ENCODE measurements around the gene CDPF1.

Gene CDPF1

DNA sequence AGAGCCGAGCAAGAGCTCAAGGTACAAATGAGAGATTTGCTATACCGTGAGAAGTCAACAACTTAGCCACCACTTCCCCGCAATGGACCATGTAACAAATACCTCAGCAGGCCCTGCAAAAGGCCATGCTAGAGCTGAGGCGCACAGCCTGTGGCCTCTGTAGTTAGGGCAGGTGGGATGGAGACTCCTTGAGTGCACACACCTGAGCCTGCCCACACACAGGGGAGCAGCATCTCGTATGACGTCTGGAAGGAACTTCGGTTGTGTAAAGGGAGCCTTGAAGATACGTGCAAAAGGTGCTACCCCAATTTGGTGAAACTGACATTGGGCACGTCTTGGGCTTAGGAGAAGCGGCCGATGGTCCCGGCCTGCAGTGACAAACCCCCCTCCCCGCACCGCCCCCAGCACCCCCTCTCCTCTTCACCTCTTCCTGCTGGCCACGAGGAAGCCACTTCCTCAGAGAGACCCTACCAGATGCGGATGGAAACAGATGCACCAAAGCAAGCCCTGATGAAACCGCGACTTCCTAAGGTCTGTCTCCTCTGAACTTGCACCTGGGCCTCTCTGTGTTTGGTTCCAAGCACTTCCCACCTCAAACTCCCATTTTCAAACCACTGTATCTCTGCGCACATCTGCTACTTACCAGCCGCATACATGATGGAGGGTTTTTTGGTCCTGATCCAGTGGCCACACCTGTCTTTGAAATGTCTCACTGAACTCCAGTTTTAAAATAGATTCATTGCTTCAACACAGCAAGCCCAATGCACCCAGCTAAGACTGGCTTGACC lies 10.6 kb downstream of the CDPF1 start:
- Histone ChIP-seq H3K4me1 (ENCODE audit: control insufficient read depth, insufficient read depth, low read length, poor library complexity, severe bottlenecking) (no peaks in the 10 kb centered on the region), H3K27ac (ENCODE audit: low read depth, low read length, severe bottlenecking) (no peak overlapping the region), H3K9me3 (ENCODE audit: control insufficient read depth, low read length) (no peaks in the 10 kb centered on the region), H3K36me3 (ENCODE audit: control insufficient read depth, insufficient read depth, low read length) (no peaks in the 10 kb centered on the region), H3K4me3 (ENCODE audit: extremely low read depth, insufficient read depth, low read length, poor library complexity, severe bottlenecking) (no peak overlapping the region)
- 94 to 96% methylated on average over 12 to 14 of the region's 20 CpGs for WGBS, 2 experiments (ENCODE audit: insufficient coverage in 2 of 2)

DNA sequence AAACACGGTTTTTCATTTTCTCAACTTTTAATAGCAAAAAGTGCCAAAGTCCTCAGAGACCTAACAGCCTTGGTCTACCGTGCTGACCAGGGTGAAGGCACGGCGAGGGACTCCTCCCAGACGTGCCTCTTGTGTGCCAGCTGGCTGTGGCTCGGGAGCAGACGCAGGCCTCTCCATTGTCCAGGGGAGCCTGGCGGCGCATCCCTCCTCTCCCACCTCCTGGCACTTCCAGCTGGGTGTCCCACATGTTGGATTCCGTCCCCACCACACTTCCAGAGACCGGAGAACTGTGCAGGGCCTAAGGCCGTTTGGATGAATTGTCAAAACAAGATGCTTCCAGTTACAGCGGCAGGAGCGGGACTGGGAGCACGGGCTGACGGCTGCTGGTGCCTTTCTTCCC lies 11.6 kb downstream of the CDPF1 start:
- 93 to 94% methylated on average over 16 of the region's 16 CpGs for WGBS, 2 experiments (ENCODE audit: insufficient coverage in 2 of 2)
- H3K36me3 ChIP-seq (ENCODE audit: control insufficient read depth, insufficient read depth, low read length): no peaks in the 10 kb centered on the region

DNA sequence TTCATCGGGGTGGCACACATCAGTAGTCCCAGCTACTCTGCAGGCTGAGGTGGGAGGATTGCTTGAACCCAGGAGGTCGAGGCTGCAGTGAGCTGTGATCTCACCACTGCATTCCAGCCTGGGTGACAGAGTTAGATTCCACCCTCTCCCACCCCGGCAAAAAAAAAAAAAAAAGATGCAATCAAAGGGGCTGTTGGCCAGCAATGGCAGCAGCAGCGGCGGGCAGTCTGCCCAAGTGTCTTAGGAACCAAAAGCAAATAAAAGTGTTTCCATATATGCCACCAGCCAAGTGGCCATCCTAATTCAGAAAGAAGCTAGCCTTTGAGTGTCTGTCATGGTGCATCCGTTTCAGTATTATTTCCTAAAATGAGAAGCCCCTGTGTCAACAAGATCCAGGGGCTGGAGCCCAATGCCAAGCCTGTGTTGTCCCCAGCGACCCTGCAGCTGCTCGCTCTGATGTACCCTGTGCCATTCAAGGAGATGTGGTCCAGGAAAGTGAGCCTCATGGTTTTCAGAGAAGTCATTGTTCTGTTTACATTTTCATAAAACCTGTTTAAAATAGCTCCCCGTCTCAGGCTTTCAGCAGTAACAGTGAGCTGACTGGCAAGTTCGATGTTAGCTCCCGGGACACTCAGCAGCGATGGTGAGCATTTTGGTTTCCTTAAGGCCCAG lies 12.5 kb downstream of the CDPF1 start:
- WGBS, 2 experiments (ENCODE audit: insufficient coverage in 2 of 2): 92 to 95% methylated on average over 9 to 11 of the region's 12 CpGs
- no peaks in the 10 kb centered on the region for H3K36me3 ChIP-seq (ENCODE audit: control insufficient read depth, insufficient read depth, low read length)
- no peaks in the 10 kb centered on the region for H3K4me1 ChIP-seq (ENCODE audit: control insufficient read depth, insufficient read depth, low read length, poor library complexity, severe bottlenecking)

More for the DNA sequence above, 11.6 kb downstream of the CDPF1 start:
- H3K4me3 ChIP-seq (ENCODE audit: extremely low read depth, insufficient read depth, low read length, poor library complexity, severe bottlenecking): no peak overlapping the region
- no peaks in the 10 kb centered on the region for H3K9me3 ChIP-seq (ENCODE audit: control insufficient read depth, low read length)
- H3K27ac ChIP-seq (ENCODE audit: low read depth, low read length, severe bottlenecking): no peak overlapping the region
- H3K4me1 ChIP-seq (ENCODE audit: control insufficient read depth, insufficient read depth, low read length, poor library complexity, severe bottlenecking): no peaks in the 10 kb centered on the region

DNA sequence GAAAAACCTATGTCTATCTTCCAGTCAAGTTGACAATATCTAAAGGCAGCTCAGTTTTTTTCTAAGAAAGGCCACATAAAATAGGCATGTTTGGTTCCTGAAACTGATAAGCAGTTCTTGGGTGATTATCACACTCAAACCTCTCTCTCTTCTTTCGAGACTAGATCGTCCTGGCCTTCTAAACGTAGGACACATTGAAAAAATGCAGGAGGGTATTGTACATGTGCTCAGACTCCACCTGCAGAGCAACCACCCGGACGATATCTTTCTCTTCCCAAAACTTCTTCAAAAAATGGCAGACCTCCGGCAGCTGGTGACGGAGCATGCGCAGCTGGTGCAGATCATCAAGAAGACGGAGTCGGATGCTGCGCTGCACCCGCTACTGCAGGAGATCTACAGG lies 15.1 kb downstream of the CDPF1 start:
- Histone ChIP-seq H3K4me1 (ENCODE audit: control insufficient read depth, insufficient read depth, low read length, poor library complexity, severe bottlenecking) (peaks cover under 1% of the 10 kb centered on the region), H3K36me3 (ENCODE audit: control insufficient read depth, insufficient read depth, low read length) (no peaks in the 10 kb centered on the region)
- 87 to 96% methylated on average over 7 to 8 of the region's 12 CpGs for WGBS, 2 experiments (ENCODE audit: insufficient coverage in 2 of 2)

More for the DNA sequence above, 12.5 kb downstream of the CDPF1 start:
- Histone ChIP-seq H3K4me3 (ENCODE audit: extremely low read depth, insufficient read depth, low read length, poor library complexity, severe bottlenecking) (no peak overlapping the region), H3K9me3 (ENCODE audit: control insufficient read depth, low read length) (no peaks in the 10 kb centered on the region), H3K27ac (ENCODE audit: low read depth, low read length, severe bottlenecking) (no peak overlapping the region)

DNA sequence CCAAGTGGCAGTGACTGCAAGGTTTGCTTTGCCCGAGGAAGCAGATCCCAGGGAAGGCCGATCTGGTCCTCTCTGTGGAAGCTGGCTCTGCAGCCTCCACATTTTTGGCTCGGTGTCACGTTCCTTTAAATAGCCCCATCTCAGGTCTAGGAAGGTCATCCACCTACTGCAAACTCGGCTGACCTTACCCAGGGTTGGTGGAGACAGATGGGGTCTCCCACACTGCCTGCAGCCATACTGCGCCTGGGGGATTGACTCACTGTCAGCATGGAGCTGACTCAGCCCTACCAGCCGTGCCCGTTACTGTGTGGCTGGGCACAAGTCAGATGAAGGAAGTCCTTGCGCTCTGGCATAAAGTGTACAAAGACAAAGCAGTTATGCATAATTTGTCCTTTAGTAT lies 16.9 kb downstream of the CDPF1 start:
- no peak overlapping the region for H3K27ac ChIP-seq (ENCODE audit: low read depth, low read length, severe bottlenecking)
- peaks cover 5% of the 10 kb centered on the region for H3K4me1 ChIP-seq (ENCODE audit: control insufficient read depth, insufficient read depth, low read length, poor library complexity, severe bottlenecking)
- H3K36me3 ChIP-seq (ENCODE audit: control insufficient read depth, insufficient read depth, low read length): no peaks in the 10 kb centered on the region
- H3K4me3 ChIP-seq (ENCODE audit: extremely low read depth, insufficient read depth, low read length, poor library complexity, severe bottlenecking): no peak overlapping the region
- WGBS, 2 experiments (ENCODE audit: insufficient coverage in 2 of 2): 81 to 86% methylated on average over 9 of the region's 9 CpGs
- no peaks in the 10 kb centered on the region for H3K9me3 ChIP-seq (ENCODE audit: control insufficient read depth, low read length)

More for the DNA sequence above, 15.1 kb downstream of the CDPF1 start:
- no peak overlapping the region for H3K4me3 ChIP-seq (ENCODE audit: extremely low read depth, insufficient read depth, low read length, poor library complexity, severe bottlenecking)
- no peak overlapping the region for H3K27ac ChIP-seq (ENCODE audit: low read depth, low read length, severe bottlenecking)
- H3K9me3 ChIP-seq (ENCODE audit: control insufficient read depth, low read length): no peaks in the 10 kb centered on the region

DNA sequence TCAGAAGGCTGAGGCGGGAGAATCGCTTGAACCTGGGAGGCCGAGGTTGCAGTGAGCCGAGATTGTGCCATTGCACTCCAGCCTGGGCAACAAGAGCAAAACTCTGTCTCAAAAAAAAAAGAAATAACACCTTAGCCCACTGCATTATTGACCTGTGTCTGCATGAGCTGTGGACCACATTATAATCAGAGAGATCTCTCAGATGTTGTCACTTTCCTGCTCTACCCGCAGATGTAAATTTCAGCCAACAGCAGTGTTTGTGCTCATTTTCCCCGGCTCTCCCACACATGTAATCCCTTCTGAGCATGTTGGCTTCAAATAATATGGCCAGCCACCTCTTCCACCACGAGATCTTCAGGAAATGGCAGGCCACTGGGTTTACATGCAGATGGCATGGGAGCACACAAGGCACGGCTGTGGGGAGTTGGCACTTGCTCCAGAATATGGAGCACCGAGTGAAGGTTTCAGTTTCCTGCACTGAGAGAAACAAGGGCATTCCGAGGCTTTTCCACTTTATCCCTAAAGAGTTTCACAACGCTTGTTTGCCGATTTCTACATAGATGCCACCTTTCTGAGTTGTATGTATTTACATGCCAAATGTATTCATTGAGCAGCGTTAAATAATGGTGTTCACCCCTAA lies 19.7 kb downstream of the CDPF1 start:
- no peaks in the 10 kb centered on the region for H3K36me3 ChIP-seq (ENCODE audit: control insufficient read depth, insufficient read depth, low read length)
- no peak overlapping the region for H3K4me3 ChIP-seq (ENCODE audit: extremely low read depth, insufficient read depth, low read length, poor library complexity, severe bottlenecking)
- 88 to 95% methylated on average over 11 of the region's 13 CpGs for WGBS, 2 experiments (ENCODE audit: insufficient coverage in 2 of 2)
- H3K9me3 ChIP-seq (ENCODE audit: control insufficient read depth, low read length): no peaks in the 10 kb centered on the region
- peaks cover 5% of the 10 kb centered on the region for H3K4me1 ChIP-seq (ENCODE audit: control insufficient read depth, insufficient read depth, low read length, poor library complexity, severe bottlenecking)
- H3K27ac ChIP-seq (ENCODE audit: low read depth, low read length, severe bottlenecking): no peak overlapping the region

DNA sequence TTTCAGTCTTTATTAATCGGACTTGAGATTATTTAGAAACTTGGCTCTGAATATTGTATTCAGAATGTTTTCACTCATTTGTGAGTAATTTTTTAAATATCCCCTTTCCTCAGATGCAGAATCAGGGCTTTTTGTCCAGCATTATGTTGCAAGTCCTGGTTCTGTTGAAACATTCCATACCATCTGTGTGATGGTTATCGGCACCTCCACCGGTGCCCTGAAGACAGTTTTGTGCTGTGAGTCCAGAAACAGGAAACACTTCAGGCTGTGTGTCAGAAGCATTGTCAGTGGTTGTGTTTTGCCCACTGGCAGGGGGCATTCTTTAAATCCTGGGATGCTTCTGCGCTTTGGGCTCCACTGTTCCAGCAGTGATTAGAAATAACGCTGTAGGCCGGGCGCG lies 20.4 kb downstream of the CDPF1 start:
- Histone ChIP-seq H3K27ac (ENCODE audit: low read depth, low read length, severe bottlenecking) (no peak overlapping the region), H3K4me3 (ENCODE audit: extremely low read depth, insufficient read depth, low read length, poor library complexity, severe bottlenecking) (no peak overlapping the region), H3K36me3 (ENCODE audit: control insufficient read depth, insufficient read depth, low read length) (no peaks in the 10 kb centered on the region), H3K4me1 (ENCODE audit: control insufficient read depth, insufficient read depth, low read length, poor library complexity, severe bottlenecking) (peaks cover 5% of the 10 kb centered on the region), H3K9me3 (ENCODE audit: control insufficient read depth, low read length) (no peaks in the 10 kb centered on the region)
- WGBS, 2 experiments (ENCODE audit: insufficient coverage in 2 of 2): 98% methylated on average over 4 to 7 of the region's 8 CpGs

DNA sequence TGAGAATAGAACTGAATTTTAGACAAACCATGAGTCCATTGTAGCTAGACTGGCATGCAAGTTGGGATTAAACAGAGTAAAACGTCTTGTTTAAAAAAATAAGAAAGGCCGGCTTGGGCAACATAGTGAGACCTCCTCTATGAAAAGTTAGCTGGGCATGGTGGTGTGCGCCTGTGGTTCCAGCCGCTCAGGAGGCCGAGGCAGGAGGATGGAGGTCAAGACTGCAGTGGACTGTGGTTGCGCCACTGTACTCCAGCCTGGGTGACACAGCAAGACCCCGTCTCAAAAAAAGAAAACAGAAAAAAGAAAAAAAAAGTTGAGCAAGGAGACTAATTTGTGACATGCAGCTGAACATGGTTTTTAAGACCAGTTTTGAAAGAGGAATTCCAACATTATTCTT lies 23.5 kb downstream of the CDPF1 start:
- no peak overlapping the region for H3K4me3 ChIP-seq (ENCODE audit: extremely low read depth, insufficient read depth, low read length, poor library complexity, severe bottlenecking)
- H3K9me3 ChIP-seq (ENCODE audit: control insufficient read depth, low read length): no peaks in the 10 kb centered on the region
- no peaks in the 10 kb centered on the region for H3K36me3 ChIP-seq (ENCODE audit: control insufficient read depth, insufficient read depth, low read length)
- peaks cover 5% of the 10 kb centered on the region for H3K4me1 ChIP-seq (ENCODE audit: control insufficient read depth, insufficient read depth, low read length, poor library complexity, severe bottlenecking)
- H3K27ac ChIP-seq (ENCODE audit: low read depth, low read length, severe bottlenecking): no peak overlapping the region
- WGBS, 2 experiments (ENCODE audit: insufficient coverage in 2 of 2): 96% methylated on average over 7 of the region's 7 CpGs

DNA sequence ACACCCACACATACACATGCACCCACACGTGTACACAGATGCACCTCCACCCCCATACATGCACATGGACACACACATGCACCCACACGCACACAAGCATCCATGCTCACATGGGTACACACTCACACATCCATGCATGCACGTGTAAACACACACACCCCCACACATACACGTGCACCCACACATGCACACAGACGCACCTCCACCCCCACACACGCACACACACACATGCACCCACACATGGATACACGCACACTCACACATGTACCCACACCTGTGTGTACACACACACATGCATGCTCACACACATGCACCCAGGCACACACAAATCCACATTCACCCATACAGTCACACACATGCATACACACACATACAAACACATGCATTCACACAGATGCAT lies 24.5 kb downstream of the CDPF1 start:
- Histone ChIP-seq H3K27ac (ENCODE audit: low read depth, low read length, severe bottlenecking) (no peak overlapping the region), H3K4me1 (ENCODE audit: control insufficient read depth, insufficient read depth, low read length, poor library complexity, severe bottlenecking) (peaks cover 5% of the 10 kb centered on the region), H3K36me3 (ENCODE audit: control insufficient read depth, insufficient read depth, low read length) (peaks cover 1% of the 10 kb centered on the region), H3K4me3 (ENCODE audit: extremely low read depth, insufficient read depth, low read length, poor library complexity, severe bottlenecking) (no peak overlapping the region), H3K9me3 (ENCODE audit: control insufficient read depth, low read length) (no peaks in the 10 kb centered on the region)
- WGBS, 2 experiments (ENCODE audit: insufficient coverage in 2 of 2): 88 to 97% methylated on average over 3 to 7 of the region's 7 CpGs

DNA sequence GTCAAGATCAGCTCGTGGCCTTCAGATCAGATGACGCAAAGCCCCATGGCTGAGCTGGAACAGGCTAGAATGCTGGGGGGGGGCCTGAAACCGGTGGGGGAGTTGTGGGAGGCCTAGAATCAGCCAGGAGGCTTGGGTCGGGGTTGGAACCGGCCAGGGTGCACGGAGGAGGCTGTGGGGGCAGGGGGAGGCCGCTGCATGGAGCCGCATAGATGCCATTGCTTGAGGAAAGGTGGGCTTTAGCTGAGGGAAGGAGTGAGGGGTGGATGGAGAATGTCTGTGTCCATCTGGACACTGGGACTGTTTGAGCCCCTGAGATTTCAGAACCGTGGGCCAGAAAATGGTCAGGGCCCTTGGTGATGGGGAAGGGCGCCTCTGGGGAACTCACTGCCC lies 25.2 kb downstream of the CDPF1 start:
- Histone ChIP-seq H3K4me3 (ENCODE audit: extremely low read depth, insufficient read depth, low read length, poor library complexity, severe bottlenecking) (no peak overlapping the region), H3K9me3 (ENCODE audit: control insufficient read depth, low read length) (no peaks in the 10 kb centered on the region), H3K4me1 (ENCODE audit: control insufficient read depth, insufficient read depth, low read length, poor library complexity, severe bottlenecking) (peaks cover 4% of the 10 kb centered on the region), H3K27ac (ENCODE audit: low read depth, low read length, severe bottlenecking) (no peak overlapping the region), H3K36me3 (ENCODE audit: control insufficient read depth, insufficient read depth, low read length) (peaks cover 7% of the 10 kb centered on the region)
- WGBS, 2 experiments (ENCODE audit: insufficient coverage in 2 of 2): 78 to 89% methylated on average over 6 to 9 of the region's 10 CpGs

Measured in mesodermal cell (in vitro differentiated cells).